Measurements from ENCODE around the gene ZNF44. TPM values are rescaled to one million over a fixed set of nuclear protein-coding genes. Genes with fewer than 3 reads are reported as not detected.

ZNF44 gene
- total RNA-seq, 1 experiment from 2014 or later: 8.2 TPM

DNA sequence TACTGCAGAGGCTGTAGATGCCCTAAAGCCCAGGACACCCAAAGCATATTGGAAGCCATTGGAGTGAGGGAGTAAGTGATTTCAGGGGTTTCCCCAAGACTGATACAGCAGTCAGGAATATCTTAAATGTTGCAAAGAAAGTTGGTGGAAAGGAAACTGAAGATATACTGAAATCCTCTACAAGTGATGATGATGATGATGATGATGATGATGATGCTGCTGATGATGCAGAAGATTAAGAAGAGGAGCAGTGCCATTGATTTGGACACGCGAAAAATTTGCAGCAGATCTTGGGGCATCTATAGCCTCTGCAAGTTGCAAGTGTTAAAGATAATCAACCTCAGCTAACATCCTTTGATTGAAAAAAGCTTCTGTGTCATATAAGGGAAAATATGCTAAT is 23.8 kb downstream of the ZNF44 start:
- POLR2A ChIA-PET (ENCODE audit: unreplicated experiment): no interaction called here
- ATAC-seq (no peak), DNase-seq (no peak)
- CTCF ChIA-PET: no interaction called here
- intact Hi-C loops (cut with micrococcal nuclease): no loop called here
- Histone ChIP-seq H2AFZ (ENCODE audit: low read length) (no peak overlapping the region), H3K9ac (ENCODE audit: low read length) (no peak overlapping the region), H3K36me3 (ENCODE audit: low read depth, low read length) (peaks cover 55% of the 10 kb centered on the region), H3K4me2 (ENCODE audit: low read length) (no peak overlapping the region), H3K9me3 (ENCODE audit: low read length) (peaks cover 49% of the 10 kb centered on the region), H4K20me1 (ENCODE audit: low read length) (no peaks in the 10 kb centered on the region), H3K27me3 (ENCODE audit: low read length) (no peaks in the 10 kb centered on the region), H3F3A (ENCODE audit: low read length, unreplicated experiment) (no peaks in the 10 kb centered on the region), H3K9me2 (replicated peaks; ENCODE audit: low read length) (no peaks in the 10 kb centered on the region), H3K27ac (ENCODE audit: low read length) (no peak overlapping the region), H3K79me2 (ENCODE audit: low read length) (no peaks in the 10 kb centered on the region), H3K4me1 (ENCODE audit: insufficient read depth, low read length) (no peaks in the 10 kb centered on the region), H3K4me3 (ENCODE audit: low read length) (no peak overlapping the region)
- BruUV-seq (replicated peaks): no TSS peak
- no peak for TF ChIP-seq EZH2phosphoT487 (IDR thresholded peaks at IDR 0.05; ENCODE audit: borderline replicate concordance, low read length)

DNA sequence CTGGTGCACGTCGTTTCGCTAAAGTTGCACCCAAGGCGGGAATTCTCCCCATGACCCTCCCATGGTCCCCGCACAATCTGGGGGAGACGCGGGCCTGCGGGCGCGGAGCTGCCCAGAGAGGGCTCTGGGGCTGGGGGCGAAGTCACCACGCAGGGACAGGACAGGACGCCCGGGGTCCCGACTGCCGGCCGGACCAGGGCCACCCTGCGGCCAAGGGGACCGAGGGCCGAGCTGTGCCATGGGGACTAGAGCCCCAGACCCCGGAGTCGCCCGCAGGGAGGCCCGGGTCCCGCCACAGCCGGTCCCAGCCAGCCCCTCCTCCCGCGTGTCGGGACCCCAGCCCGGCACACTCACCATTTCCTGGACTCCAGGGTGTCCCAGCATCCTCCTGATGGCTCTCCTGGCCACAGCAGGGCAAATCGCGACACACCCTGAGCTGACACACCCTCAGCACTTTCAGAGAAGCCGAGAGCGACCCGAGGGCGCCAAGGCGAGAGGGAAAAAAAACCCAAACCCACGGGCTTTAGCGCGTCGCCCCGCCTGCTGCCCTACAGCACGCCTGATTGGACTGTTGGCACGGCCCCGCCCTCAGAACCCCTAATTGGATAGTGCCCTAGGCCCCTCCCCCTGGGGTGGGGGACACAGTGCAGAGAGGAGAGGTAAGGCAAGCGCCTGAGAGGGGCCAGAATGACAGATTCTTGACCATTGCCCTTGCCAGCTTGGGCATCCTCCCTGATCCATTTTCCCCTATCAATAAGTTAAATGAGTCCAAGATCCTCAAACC is 28.6 kb downstream of the ZNF44 start:
- CTCF ChIA-PET: no interaction called here
- H3K9ac ChIP-seq (ENCODE audit: low read length): no peak overlapping the region
- no peaks in the 10 kb centered on the region for H3F3A ChIP-seq (ENCODE audit: low read length, unreplicated experiment)
- intact Hi-C loops (cut with micrococcal nuclease): no loop called here
- no peaks in the 10 kb centered on the region for H3K9me2 ChIP-seq (replicated peaks; ENCODE audit: low read length)
- H3K27ac ChIP-seq (ENCODE audit: low read length): no peak overlapping the region
- DNase-seq (no peak), ATAC-seq (no peak)
- no TSS peak for BruUV-seq (replicated peaks)
- H4K20me1 ChIP-seq (ENCODE audit: low read length): no peaks in the 10 kb centered on the region
- TF ChIP-seq EZH2 (IDR thresholded peaks at IDR 0.05; ENCODE audit: low read length, unreplicated experiment) (no peak), EZH2phosphoT487 (IDR thresholded peaks at IDR 0.05; ENCODE audit: borderline replicate concordance, low read length) (no peak)
- TF ChIP-seq, protein P1, sequence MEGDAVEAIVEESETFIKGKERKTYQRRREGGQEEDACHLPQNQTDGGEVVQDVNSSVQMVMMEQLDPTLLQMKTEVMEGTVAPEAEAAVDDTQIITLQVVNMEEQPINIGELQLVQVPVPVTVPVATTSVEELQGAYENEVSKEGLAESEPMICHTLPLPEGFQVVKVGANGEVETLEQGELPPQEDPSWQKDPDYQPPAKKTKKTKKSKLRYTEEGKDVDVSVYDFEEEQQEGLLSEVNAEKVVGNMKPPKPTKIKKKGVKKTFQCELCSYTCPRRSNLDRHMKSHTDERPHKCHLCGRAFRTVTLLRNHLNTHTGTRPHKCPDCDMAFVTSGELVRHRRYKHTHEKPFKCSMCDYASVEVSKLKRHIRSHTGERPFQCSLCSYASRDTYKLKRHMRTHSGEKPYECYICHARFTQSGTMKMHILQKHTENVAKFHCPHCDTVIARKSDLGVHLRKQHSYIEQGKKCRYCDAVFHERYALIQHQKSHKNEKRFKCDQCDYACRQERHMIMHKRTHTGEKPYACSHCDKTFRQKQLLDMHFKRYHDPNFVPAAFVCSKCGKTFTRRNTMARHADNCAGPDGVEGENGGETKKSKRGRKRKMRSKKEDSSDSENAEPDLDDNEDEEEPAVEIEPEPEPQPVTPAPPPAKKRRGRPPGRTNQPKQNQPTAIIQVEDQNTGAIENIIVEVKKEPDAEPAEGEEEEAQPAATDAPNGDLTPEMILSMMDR (conservative IDR thresholded peaks at IDR 0.05; ENCODE audit: low read depth, low read length): no peak
- peaks cover 11% of the 10 kb centered on the region for H3K36me3 ChIP-seq (ENCODE audit: low read depth, low read length)
- no peaks in the 10 kb centered on the region for H3K4me1 ChIP-seq (ENCODE audit: insufficient read depth, low read length)
- POLR2A ChIA-PET (ENCODE audit: unreplicated experiment): no interaction called here
- no peak overlapping the region for H2AFZ ChIP-seq (ENCODE audit: low read length)
- H3K79me2 ChIP-seq (ENCODE audit: low read length): no peaks in the 10 kb centered on the region
- no peak overlapping the region for H3K4me2 ChIP-seq (ENCODE audit: low read length)
- peaks cover 28% of the 10 kb centered on the region for H3K9me3 ChIP-seq (ENCODE audit: low read length)
- H3K4me3 ChIP-seq (ENCODE audit: low read length): no peak overlapping the region
- H3K27me3 ChIP-seq (ENCODE audit: low read length): no peaks in the 10 kb centered on the region

DNA sequence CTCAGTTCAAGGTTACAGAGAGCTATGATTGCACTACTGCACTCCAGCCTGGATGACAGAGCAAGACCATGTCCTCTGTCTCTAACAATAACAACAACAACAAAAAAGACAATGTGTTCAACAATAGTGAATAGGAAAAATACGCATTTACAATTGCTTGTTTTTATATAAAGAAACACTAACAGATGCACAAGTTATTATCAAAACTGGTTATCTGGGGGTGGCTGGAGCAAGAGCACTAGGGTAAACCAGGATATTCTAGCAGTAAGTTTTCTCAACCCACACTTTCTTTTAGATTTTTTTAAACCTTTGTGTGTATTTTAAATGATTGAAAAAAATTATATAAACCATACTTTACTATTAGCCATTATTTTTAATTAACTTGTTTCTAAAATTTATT is 33.1 kb downstream of the ZNF44 start:
- POLR2A ChIA-PET (ENCODE audit: unreplicated experiment): no interaction called here
- H3K36me3 ChIP-seq (ENCODE audit: low read depth, low read length): no peaks in the 10 kb centered on the region
- no peaks in the 10 kb centered on the region for H3K79me2 ChIP-seq (ENCODE audit: low read length)
- BruUV-seq (replicated peaks): no TSS peak
- H3K9me2 ChIP-seq (replicated peaks; ENCODE audit: low read length): no peaks in the 10 kb centered on the region
- H2AFZ ChIP-seq (ENCODE audit: low read length): no peak overlapping the region
- H3K27ac ChIP-seq (ENCODE audit: low read length): no peak overlapping the region
- H3F3A ChIP-seq (ENCODE audit: low read length, unreplicated experiment): no peaks in the 10 kb centered on the region
- no peak overlapping the region for H3K4me3 ChIP-seq (ENCODE audit: low read length)
- peaks cover 37% of the 10 kb centered on the region for H3K9me3 ChIP-seq (ENCODE audit: low read length)
- DNase-seq (no peak), ATAC-seq (no peak)
- intact Hi-C loops (cut with micrococcal nuclease): no loop called here
- no peaks in the 10 kb centered on the region for H3K27me3 ChIP-seq (ENCODE audit: low read length)
- no peak for TF ChIP-seq EZH2 (IDR thresholded peaks at IDR 0.05; ENCODE audit: low read length, unreplicated experiment)
- no peak for TF ChIP-seq EZH2phosphoT487 (IDR thresholded peaks at IDR 0.05; ENCODE audit: borderline replicate concordance, low read length)
- TF ChIP-seq, protein P1 (conservative IDR thresholded peaks at IDR 0.05; ENCODE audit: low read depth, low read length): no peak
- H4K20me1 ChIP-seq (ENCODE audit: low read length): no peaks in the 10 kb centered on the region
- no peak overlapping the region for H3K9ac ChIP-seq (ENCODE audit: low read length)
- CTCF ChIA-PET: no interaction called here
- no peaks in the 10 kb centered on the region for H3K4me1 ChIP-seq (ENCODE audit: insufficient read depth, low read length)
- H3K4me2 ChIP-seq (ENCODE audit: low read length): no peak overlapping the region
